KOPT-K1 (cell line): ENCODE data around the gene UFD1.

ENCODE experiments used
- H3K27ac ChIP-seq: fragments of 200-600 bp; sonication (generic); 2 replicates; pipeline ENCODE4 v1.5.1; 2016; ENCODE audit warnings: antibody characterized with exemption, mild to moderate bottlenecking, low read depth, low read length; ENCODE audit not compliant: poor library complexity, severe bottlenecking
- H3K36me3 ChIP-seq: fragments of 200-600 bp; sonication (generic); 2 replicates; pipeline ENCODE4 v1.5.1; 2017; ENCODE audit warnings: antibody characterized with exemption, mild to moderate bottlenecking, low read length, moderate library complexity; ENCODE audit not compliant: insufficient read depth
- H3K9me3 ChIP-seq: fragments of 200-600 bp; sonication (generic); 2 replicates; pipeline ENCODE4 v1.5.1; 2017; ENCODE audit warnings: antibody characterized with exemption, low read length, mild to moderate bottlenecking; ENCODE audit not compliant: insufficient read depth, poor library complexity, severe bottlenecking

The UFD1 gene

DNA sequence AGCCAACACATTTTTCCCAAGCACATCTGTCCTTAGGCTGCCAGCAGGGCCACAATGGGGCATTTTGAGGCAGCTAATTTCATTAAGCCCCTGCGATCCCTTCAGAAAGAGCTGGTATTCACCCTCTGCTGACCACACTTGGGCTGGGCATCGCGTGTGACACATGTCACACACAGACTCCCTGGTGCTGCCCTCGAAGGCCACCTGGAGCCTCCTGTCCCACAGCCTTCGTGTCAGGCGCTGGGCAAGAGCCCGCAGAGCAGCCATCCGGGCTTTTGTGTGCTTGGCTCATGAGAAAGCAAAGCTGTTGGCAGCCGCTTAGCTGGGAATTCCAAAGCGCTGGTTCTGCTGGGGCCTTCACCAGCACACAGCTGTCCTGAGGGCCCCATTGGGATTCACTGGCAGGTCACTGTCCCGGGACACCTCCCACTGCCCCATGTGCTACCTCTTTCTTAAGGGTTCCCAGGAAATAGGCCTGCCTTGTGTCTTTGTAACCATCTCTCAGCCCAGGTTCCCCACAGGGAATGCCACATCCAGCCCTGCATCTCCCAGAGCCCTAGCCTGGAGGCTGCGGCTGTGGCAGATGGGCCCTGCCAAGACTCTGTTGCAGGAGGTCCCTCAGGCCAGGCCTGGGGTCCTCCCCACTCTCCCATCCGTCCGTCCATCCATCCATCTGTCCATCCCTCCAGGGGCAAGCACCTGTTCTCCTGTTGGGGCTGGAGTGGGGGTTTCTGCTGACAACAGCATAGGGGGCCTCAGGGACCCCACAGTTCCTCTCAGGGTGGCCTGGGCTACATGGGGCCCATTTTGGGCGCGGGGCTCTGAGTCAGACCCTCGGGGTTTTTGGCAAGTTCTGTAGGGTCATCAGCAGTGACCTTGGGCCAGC lies 40.3 kb upstream of the UFD1 start:
- Histone ChIP-seq H3K36me3 (peaks cover 99% of the 10 kb centered on the region), H3K9me3 (no peaks in the 10 kb centered on the region)

DNA sequence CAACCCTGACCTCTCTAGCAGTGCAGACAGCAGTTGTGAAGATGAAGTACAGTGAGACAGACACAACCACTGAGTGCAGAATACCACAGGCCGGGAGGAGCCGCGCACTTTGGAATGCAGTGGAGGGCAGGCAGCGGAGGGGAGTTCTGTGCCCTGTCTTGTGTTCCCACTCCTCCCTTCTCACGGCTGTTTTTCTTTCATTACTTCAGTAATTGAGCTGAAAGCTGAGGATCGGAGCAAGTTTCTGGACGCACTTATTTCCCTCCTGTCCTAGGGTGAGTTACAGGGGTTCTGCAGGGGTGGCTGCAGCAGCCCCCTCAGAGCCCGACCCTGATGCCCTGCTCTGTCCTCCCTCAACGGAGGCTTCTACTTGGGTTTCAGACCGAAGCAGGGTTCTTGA lies 39.6 kb upstream of the UFD1 start:
- Histone ChIP-seq H3K36me3 (peaks cover 100% of the 10 kb centered on the region), H3K27ac (no peak overlapping the region), H3K9me3 (no peaks in the 10 kb centered on the region)

More for the DNA sequence above, 40.3 kb upstream of the UFD1 start:
- H3K27ac ChIP-seq = no peak overlapping the region

GRCh38 chr22:19517919-19518611 lies 39.1 kb upstream of the UFD1 start:
- Histone ChIP-seq H3K9me3 (no peaks in the 10 kb centered on the region), H3K36me3 (peaks cover 100% of the 10 kb centered on the region)

DNA sequence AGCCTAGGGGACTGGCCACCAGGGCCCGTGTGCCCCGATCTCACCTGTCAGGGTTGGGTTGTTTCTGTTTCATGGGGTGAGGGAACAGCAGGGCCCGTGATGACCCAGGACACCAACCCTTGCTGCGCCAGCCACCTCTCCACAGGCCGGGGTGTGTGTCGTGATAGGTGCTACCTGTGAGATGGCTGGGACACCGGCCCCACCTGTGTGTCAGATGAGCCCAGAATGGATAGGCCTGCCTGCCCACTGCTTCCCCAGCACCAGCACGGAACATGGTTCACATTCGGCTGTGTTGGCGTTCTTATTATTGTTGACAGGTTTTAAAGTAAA lies 38.1 kb upstream of the UFD1 start:
- Histone ChIP-seq H3K9me3 (no peaks in the 10 kb centered on the region), H3K27ac (no peak overlapping the region), H3K36me3 (peaks cover 100% of the 10 kb centered on the region)

More at GRCh38 chr22:19517919-19518611, 39.1 kb upstream of the UFD1 start:
- H3K27ac ChIP-seq = no peak overlapping the region

GRCh38 chr22:19516378-19517170 lies 37.6 kb upstream of the UFD1 start:
- no peaks in the 10 kb centered on the region for H3K9me3 ChIP-seq
- no peak overlapping the region for H3K27ac ChIP-seq
- H3K36me3 ChIP-seq = peaks cover 100% of the 10 kb centered on the region

GRCh38 chr22:19515654-19516377 lies 36.8 kb upstream of the UFD1 start:
- Histone ChIP-seq H3K9me3 (no peaks in the 10 kb centered on the region), H3K36me3 (peaks cover 100% of the 10 kb centered on the region), H3K27ac (no peak overlapping the region)

DNA sequence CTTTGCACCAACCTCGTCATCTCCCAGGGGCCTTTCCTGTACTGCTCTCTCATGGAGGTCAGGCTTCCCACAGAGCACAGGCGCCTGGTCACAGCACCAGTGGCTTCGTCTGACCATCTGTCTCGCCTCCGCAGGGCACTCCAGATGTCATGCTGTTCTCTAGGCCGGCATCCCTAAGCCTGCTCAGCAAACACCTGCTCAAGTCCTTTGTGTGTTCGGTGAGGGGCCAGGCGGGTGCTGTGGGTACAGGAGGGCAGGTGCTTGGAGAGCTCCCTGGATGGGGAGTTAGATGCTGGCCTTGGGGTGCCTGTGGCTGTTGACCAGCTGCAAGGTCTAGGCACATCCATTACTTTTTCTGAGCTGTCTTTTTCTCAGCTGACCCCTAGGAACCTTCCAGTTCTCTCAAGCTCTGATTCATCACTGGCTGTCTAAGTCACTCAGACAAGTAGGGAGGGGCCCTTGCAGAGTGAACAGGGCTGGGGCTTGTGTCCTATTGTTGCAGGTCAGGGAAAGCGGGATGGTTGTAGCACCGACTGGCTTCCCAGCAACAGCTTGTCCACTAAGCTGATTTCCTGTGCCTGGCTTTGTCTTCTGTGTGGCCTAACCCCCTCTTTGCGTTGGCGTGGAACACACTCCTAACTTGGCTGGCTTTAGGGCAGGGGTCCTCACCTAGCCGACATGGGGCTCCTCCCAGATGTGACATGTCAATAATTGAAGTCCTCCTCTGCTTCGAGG lies 36.0 kb upstream of the UFD1 start:
- peak overlapping the region; percentile 27 for H3K27ac ChIP-seq
- H3K36me3 ChIP-seq = peaks cover 100% of the 10 kb centered on the region
- no peaks in the 10 kb centered on the region for H3K9me3 ChIP-seq

- Histone ChIP-seq H3K36me3 (peaks cover 100% of the 10 kb centered on the region), H3K27ac (no peak overlapping the region), H3K9me3 (no peaks in the 10 kb centered on the region)
Observed at GRCh38 chr22:19513823-19514222, 34.8 kb upstream of the UFD1 start.

DNA sequence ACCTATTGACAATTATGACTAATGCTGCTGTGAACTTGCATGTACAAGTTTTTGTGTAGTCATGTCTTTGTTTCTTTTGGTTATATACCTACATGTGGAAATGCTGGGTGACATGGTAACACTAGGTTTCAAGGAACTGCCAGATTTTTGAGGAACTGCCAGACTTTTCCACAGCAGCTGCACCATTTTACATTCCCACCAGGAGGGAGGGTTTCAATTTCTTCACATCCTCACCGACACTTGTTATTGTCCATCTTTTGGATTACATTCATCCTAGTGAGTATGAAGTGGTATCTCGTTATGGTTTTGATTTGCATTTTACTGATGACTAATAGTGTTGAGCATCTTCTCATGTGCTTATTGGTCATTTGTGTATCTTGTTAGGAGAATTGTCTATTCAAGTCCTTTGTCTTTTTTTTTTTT lies 31.9 kb upstream of the UFD1 start:
- no peaks in the 10 kb centered on the region for H3K9me3 ChIP-seq
- H3K36me3 ChIP-seq = peaks cover 100% of the 10 kb centered on the region
- no peak overlapping the region for H3K27ac ChIP-seq

DNA sequence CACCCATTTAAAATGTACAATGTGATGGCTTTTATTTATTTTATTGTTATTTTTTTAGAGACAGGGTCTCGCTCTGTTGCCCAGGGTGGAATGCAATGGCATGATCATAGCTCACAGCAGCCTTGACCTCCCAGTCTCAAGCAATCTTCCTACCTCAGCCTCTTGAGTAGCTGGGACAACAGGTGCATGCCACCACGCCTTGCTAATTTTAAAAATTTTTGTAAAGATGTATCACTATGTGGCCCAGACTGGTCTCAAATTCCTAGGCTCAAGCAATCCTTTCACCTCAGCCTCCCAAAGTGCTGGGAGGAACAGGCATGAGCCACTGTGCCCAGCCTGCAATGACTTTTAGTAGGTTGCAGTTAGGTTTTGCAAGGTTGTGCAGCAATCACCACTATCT lies 30.9 kb upstream of the UFD1 start:
- peaks cover 100% of the 10 kb centered on the region for H3K36me3 ChIP-seq
- H3K9me3 ChIP-seq = no peaks in the 10 kb centered on the region
- no peak overlapping the region for H3K27ac ChIP-seq

GRCh38 chr22:19509191-19509590 lies 30.2 kb upstream of the UFD1 start:
- Histone ChIP-seq H3K27ac (no peak overlapping the region), H3K9me3 (no peaks in the 10 kb centered on the region), H3K36me3 (peaks cover 100% of the 10 kb centered on the region)

DNA sequence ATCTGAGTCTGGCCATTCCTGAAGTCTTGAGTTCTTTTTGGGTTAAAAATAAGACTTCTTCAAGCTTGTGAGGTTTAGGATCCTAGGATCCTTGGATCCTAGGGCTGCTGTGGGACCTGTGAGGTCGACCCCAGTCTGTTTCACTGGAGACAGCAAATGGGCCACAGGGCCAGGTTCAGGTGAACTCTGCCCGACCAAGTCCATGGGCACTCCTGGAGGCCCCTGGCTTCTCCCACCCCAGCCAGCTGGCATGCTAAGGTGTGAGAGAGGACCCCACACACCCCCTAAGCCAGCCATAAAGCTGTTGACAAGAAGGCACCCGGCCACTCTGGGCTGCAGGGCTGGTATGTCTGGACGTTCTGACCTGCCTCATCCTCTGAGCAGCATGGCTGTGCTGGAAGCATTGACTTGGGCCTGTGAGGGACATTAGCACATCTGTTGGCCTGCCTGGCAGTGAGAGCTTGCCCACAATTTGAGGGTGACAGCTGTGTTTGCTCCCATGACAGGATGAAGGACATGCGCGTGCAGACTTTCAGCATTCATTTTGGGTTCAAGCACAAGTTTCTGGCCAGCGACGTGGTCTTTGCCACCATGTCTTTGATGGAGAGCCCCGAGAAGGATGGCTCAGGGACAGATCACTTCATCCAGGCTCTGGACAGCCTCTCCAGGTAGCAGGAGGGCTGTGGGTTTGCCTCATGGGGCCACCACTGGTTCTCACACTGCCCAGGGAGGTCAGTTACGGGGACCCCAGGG lies 29.2 kb upstream of the UFD1 start:
- Histone ChIP-seq H3K27ac (no peak overlapping the region), H3K36me3 (peaks cover 100% of the 10 kb centered on the region), H3K9me3 (no peaks in the 10 kb centered on the region)

DNA sequence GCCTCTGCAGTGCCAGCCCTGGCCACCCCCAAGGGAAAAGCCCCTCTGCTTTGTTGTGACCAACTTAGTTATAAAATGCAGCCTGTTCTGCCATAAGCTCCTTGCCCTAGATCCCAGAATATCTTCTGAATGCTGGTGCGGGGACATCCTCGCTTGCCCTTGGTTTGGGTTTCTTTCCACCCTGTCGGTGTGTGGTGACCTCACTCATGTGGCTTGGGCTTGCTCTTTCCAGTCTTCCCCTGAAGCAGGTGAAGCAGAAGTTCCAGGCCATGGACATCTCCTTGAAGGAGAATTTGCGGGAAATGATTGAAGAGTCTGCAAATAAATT lies 28.5 kb upstream of the UFD1 start:
- Histone ChIP-seq H3K36me3 (peaks cover 100% of the 10 kb centered on the region), H3K27ac (no peak overlapping the region), H3K9me3 (no peaks in the 10 kb centered on the region)

- peaks cover 100% of the 10 kb centered on the region for H3K36me3 ChIP-seq
- no peak overlapping the region for H3K27ac ChIP-seq
- H3K9me3 ChIP-seq = no peaks in the 10 kb centered on the region
Observed at GRCh38 chr22:19506212-19506611, 27.2 kb upstream of the UFD1 start.
